Dedifferentiated amniotic fluid mesenchymal stem cell (primary cell): ENCODE results near the gene CHD1L.
"Not testable (repeated sequence)": the region's sequence is repeated elsewhere in the genome, so short reads cannot be mapped to it uniquely, and the experiment has no call there.

Experiments used
- DNase-seq: peaks from one replicate; pipeline ENCODE4 v3.0.0-alpha.2; 2016; ENCODE audit errors: extremely low spot score

The CHD1L gene

DNA sequence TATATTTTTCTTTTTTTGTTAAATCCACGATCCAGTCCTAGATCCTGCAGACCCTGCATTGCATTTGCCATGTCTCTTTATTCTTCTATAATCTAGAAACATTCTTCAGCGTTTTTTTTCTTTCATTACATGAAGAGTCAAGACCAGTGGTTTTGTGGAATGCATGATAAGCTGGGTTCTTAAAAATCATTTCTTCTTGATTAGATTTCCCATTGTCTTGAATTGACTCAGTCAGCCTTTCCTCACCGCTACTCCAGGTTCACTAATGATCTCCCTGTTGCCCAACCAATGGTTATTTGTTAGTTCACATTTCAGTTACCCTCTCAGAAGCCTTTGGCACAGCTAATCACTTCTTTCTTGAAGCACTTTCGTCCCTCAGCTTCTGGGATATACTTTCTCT, 25.2 kb downstream of the CHD1L start:
- DNase-seq = no peak

DNA sequence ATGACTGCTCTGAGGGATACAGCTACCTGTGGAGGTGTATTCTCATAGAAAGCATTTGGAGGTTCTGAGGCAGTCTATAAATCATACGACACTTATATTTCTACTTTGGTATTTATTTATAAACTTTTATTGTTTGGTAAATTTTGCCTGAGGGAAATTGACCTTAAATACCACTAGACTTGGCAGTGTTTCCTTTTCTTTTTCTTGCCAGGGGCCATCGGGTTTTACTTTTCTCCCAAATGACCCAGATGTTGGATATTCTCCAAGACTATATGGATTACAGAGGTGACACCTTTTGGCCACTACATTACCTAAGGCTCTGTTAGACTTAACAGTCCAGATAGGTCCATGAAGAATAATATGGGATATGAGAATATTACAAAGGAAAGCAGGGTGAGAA, 28.2 kb downstream of the CHD1L start:
- DNase-seq = no peak

DNA sequence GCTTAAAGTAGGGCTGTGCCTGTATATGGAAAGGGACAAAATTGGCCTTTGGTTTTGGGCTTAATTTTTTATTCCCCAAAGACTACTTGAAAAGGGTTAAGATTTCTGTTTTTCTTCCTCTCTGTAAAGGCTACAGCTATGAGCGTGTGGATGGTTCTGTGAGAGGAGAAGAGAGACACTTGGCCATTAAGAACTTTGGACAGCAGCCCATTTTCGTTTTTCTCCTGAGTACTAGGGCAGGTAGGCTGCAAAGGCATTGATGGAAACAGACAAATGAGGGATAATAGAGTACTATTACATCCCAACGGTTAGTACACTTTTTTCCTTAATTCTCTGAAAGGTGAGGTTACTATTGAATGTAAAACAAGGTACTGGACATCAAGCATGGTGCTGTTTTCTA, 29.6 kb downstream of the CHD1L start:
- DNase-seq = no peak

DNA sequence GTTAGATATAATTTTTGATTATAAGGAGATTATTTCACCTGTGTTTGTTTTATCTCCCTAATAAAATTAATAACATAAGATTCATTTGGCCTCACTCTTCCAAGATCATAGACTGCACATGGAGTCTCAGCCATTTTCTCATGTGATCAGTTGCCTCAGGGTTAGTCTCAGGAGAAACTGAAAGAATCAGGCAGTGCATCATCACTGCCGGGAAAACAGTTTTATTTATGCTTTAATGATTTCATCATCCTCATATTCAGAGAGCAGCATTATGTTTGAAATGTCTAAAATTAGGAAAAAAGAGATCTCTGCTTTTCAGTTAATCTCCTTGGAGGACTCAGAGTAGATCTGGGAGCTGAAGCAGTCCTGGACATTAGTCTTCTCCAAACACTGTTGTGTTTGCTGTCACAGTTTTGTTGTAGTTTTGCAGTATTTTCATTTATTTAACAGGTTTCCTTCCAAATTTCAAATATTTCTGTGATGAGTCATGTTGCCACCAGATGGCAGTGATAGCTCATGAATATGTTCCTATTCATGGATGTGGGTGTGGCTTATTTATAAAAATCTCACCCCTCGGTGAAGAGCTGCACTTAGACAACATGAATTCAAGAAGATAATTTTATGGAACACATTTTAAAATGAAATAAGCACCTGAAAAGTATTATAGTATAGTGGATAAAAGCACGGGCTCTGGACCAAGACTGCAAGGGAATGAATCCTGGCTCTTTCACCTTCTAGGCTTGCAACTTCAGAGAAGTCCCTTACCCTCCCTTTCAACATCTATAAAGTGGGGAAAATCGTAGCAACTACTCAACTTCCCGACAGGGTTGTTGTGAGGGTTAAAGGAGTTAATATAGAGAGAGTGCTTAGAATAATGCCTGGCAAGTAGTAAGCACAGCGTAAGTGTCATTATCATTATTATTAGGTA, 31.2 kb downstream of the CHD1L start:
- peak; percentile 82 for DNase-seq

DNA sequence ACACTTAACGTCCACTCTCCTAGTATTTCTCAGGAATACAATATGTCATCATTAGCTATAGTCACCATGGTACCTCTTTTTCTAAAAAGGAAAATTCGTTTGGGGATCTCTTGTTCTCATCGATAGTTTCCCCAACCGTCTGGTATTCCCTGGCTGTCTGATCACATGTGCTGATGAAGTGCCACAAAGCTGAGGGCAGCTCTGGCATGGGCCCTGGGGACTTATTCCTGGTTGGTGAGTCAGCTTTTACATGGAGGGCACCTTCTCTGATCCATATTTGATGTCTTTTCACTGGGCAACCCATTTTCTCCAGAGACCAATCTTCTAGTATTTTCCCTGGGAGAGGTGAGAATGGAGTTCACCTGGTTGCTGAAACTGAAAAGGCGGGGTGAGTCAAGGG, 39.5 kb downstream of the CHD1L start:
- DNase-seq = no peak

DNA sequence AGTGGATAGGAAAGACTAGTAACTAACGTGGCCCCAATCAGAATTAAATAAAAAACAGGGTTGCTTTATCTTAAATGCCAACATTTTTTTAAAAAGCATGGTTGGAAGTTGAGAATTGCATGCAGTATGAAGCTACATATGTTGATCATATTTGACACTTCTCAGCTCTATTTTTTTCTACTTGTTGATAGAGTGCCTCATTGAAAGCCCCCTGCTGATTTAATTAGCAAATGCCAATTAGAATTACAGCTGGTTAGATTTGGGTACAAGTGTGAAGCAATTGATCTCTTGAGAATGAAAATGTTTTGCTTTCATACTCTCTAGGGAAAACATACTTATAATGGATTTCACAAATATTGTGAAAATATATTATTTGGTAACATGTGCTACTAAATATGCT, 40.5 kb downstream of the CHD1L start:
- no peak for DNase-seq

DNA sequence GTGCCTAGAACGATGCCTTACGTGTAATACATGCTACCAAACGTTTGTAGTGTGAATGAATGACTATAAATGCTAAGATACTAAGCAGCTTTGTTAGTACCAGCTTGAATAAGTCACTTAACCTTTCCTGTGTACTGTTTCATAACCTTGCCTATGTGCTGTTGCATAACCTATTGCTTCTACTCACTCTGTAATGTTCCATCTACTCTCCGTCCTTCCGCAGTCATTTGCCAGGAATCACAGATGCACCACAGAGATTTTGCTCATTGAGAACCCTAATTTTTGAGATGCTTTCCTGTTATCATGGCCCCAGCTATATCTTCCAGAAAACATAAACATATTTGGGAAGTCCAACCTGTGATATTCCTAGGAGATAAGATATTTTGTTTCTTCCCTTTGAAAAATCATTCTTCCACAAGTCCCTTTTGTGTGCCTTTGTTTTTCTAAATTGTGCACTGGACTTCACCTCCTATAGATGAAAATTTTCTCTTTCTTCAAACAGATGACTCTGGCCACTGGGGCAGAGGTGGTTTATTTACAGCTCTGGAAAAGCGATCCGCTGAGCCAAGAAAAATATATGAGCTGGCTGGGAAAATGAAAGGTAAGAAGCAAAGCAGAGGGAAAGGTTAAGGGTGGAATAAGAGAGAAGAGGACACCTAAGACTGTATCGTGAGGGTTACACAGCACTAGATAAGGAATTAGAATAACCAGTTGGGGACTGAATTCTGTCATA, 44.8 kb downstream of the CHD1L start:
- no peak for DNase-seq

DNA sequence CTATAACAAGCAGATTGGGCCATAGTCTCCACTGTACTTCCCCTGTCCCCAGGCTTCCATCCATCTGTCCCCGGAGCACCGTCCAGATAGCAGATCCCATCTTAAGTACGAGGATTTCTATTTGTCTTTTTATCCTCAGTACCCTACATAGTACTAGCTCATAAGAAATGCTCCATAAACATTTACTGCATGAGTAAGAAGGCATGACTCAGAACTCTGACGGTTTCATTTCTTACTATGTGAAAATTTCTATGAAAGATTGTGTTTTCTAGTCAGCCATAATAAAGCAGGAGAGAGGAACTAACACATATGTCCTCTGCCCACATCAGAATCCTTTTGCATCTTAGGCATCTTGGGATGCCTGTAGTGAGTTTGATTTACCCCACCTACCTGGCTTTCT, 49.5 kb downstream of the CHD1L start:
- DNase-seq = peak; percentile 82

DNA sequence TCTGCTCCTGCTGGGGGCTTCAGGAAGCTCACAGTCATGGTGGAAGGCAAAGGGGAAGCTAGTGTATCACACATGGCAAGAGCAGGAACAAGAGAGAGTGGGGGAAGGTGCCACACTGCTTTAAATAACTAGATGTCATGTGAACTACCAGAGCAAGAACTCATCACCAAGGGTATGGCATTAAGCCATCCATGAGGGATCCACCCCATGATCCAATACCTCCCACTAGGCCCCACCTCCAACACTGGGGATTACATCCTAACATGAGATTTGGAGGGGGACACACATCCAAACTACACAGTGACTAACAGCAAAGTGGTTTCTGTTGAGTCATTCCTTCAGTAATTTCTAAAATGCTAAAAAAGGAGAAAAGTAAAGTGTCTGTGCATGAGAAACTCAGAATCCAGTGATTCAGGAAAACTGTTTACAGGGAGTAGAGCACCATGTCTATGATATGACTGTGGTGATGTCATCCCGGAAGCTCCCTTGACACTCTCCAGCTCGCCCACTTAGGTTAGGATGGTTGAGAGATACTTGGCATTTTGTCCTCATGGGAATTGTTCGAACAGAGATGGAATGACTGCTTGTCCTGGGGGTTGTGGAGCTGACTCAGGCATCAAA, 50.3 kb downstream of the CHD1L start:
- peak; percentile 84 for DNase-seq

DNA sequence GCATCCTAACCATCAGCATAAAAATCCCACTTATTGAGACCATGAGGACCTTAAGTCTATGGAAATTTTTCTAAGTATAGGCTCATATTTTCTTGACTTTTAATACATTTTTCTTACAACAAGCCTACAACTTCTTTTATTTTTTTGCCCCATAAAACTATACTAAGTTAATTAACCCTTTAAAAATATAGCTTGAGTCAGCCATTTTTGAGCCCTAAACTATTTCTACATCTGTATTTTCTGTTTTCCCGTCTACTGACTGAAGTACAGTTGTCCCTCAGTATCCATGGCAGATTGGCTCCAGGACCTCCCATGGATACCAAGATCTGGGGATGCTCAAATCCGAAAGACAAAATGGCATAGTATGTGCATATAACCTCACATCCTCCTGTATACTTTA, 55.0 kb downstream of the CHD1L start:
- no peak for DNase-seq

DNA sequence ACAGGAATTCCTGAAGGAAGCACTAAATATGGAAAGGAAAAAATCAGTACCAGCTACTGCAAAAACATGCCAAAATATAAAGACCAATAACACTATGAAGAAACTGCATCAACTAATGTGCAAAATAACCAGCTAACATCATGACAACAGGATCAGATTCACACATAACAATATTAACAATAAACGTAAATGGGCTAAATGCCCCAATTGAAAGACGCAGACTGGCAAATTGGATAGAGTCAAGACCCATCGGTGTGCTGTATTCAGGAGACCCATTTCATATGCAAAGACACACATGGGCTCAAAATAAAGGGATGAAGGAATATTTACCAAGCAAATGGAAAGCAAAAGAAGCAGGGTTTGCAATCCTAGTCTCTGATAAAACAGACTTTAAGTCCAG, 63.3 kb downstream of the CHD1L start:
- not testable (repeated sequence) for DNase-seq

DNA sequence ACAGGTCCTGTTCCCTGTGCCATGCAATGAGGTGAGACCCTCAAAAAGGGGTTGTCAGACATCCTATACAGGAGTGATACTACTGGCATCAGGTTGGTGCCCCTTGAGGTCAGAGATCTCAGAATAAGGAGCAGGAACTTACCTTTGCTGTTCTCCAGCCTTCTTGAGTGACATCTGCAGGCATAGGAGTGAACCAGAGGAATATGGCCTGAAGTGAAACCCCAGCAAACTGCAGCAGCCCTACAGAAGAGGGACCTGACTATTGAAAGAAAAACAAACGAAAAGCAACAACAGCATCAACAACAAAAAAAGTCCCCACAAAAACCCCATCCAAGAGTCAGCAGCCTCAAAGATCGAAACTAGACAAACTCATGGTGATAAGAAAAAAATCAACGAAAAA, 74.5 kb downstream of the CHD1L start:
- DNase-seq = no peak

DNA sequence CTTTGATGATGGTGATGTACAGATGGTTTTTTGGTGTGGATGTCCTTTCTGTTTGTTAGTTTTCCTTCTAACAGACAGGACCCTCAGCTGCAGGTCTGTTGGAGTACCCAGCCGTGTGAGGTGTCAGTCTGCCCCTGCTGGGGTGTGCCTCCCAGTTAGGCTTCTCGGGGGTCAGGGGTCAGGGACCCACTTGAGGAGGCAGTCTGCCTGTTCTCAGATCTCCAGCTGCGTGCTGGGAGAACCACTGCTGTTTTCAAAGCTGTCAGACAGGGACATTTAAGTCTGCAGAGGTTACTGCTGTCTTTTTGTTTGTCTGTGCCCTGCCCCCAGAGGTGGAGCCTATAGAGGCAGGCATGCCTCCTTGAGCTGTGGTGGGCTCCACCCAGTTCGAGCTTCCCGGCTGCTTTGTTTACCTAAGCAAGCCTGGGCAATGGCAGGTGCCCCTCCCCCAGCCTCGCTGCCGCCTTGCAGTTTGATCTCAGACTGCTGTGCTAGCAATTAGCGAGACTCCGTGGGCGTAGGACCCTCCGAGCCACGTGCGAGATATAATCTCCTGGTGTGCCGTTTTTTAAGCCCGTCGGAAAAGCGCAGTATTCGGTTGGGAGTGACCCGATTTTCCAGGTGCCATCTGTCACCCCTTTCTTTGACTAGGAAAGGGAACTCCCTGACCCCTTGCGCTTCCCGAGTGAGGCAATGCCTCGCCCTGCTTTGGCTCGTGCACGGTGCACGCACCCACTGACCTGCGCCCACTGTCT, 84.6 kb downstream of the CHD1L start:
- DNase-seq = not testable (repeated sequence)

DNA sequence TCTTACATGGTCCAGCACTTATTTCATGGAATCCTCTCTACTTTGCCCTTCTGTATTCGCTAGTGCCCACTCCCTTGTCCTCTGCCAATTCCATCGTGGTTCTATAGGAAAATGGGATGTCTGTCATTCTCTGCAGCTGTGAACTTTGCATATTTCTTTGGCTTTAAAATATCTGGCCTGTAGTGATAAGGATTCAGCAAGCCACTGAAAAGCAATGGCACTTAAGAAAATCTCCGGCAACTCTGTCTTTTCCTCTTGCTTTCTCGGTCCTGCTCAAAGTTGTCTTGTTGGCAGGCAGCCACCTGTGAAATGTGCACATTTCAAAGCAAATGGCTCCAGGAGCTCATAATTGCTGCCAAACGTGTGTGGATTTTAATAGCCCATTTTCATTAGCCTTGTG, 91.8 kb downstream of the CHD1L start:
- DNase-seq = no peak

DNA sequence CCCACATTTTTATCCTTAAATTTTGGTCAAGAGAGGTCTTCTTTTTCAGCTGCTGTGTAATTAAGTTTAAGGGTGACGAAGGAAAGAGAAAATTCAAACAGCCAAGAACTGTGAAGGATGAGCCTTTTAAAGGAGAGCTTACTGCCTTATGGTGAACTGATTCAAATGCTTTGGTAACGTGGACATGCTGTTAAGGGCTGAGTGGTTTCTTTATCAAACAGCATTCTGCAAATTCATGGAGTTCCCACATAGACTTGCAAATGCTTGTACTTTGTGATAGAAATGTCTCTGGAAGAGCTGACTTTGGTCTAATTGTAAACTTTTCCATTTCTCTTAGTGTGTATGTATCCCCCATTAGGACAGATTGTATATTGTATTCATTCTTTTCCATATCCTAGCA, 93.8 kb downstream of the CHD1L start:
- no peak for DNase-seq

DNA sequence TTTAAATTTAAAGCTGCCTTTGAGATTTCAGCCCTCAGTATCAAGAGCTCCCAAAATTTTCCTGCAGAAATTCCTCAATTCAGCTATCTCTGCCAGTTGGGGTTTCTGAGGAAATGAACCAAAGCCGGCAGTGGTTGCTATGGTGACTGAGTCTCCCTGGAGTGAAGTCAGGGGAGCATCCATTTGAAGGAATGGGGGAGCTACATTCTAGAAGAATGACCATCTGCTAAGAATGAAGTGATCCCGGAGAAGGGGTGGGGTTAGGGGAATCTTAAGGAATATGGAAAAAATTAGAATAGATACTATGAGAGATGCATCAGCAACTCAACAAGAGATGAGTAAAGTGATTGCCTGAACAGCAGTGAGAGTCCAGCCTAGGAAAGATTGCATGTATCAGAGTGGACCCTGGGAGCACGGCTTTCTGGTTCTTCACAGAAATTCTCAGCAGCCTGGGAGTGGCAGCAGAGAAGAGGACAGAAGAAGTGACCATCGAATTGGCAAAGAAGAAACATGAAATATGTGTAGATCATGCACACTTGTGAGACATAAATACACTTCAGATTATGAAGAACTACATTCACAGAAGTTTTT, 94.7 kb downstream of the CHD1L start:
- no peak for DNase-seq

DNA sequence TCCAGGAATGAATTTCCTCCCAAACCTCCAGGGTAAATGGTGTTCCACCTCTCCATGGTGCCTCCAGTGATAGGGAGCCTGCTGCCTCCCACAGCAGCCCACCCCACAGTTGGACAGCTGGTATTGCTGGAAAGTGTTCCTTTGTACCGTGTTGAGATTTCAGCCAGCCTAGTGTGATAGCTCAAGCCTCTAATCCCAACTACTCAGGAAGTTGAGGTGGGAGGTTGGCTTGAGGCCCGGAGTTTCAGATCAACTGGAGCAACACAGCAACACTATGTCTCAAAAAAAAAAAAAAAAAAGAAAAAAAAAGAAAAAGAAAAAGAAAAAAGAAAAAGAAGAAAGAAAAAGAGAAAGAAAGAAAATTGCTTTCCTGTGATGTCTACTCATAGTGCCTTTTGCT, 96.1 kb downstream of the CHD1L start:
- DNase-seq = no peak

DNA sequence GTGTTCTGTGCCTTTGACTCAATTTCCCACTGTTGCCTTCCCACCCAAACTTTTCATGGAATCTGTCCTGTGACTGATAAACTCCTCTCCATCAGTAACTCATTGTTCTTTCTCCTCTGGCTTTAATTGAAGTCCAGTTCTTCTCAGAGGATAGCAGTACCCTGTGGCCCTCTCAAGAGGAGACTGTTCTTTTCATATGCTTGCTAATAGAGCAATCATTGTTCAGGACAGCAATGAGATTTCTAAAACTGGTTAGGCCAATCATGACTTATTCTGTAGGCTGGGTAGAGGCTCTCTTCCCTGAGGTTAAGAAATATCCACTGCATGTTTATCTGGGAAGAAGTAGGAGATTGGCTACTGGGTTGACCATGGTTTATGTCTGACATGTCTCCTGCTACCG, 98.8 kb downstream of the CHD1L start:
- no peak for DNase-seq
